H9 (cell line): ENCODE data around the gene SDK2. TPM values are rescaled to one million over a fixed set of nuclear protein-coding genes. Genes with fewer than 3 reads are reported as not detected.

Source experiments
- DNase-seq: peaks from one replicate; pipeline ENCODE4 v3.0.0-alpha.2; 2017
- H2AFZ ChIP-seq: one replicate; pipeline ENCODE4 v1.6.1; 2013; ENCODE audit warnings: mild to moderate bottlenecking, low read length, control low read depth, moderate library complexity
- H2AK5ac ChIP-seq: 2 replicates; pipeline ENCODE4 v1.6.1; 2013; ENCODE audit warnings: low read length, control low read depth, mixed read lengths; ENCODE audit not compliant: insufficient read length
- H2BK120ac ChIP-seq: one replicate; pipeline ENCODE4 v1.6.1; 2013; ENCODE audit warnings: low read depth, mild to moderate bottlenecking, low read length, control low read depth, inconsistent platforms; ENCODE audit not compliant: poor library complexity, severe bottlenecking
- H2BK12ac ChIP-seq: 2 replicates; pipeline ENCODE4 v1.6.1; 2013; ENCODE audit warnings: low read length, control low read depth, mixed read lengths, low read depth; ENCODE audit not compliant: insufficient read length
- H2BK15ac ChIP-seq: 2 replicates; pipeline ENCODE4 v1.6.1; 2013; ENCODE audit warnings: low read depth, low read length, control low read depth
- H2BK20ac ChIP-seq: one replicate; pipeline ENCODE4 v1.6.1; 2013; ENCODE audit warnings: low read depth, mild to moderate bottlenecking, low read length, control low read depth, inconsistent platforms; ENCODE audit not compliant: poor library complexity, severe bottlenecking
- H2BK5ac ChIP-seq: 2 replicates; pipeline ENCODE4 v1.6.1; 2013; ENCODE audit warnings: low read length, control low read depth, mixed read lengths; ENCODE audit not compliant: insufficient read length
- H3K14ac ChIP-seq: 2 replicates; pipeline ENCODE4 v1.6.1; 2013; ENCODE audit warnings: low read length, control low read depth; ENCODE audit not compliant: insufficient read depth
- H3K18ac ChIP-seq: 2 replicates; pipeline ENCODE4 v1.6.1; 2013; ENCODE audit warnings: low read depth, mild to moderate bottlenecking, mixed read lengths, low read length, control low read depth; ENCODE audit not compliant: insufficient read length
- H3K23ac ChIP-seq: 2 replicates; pipeline ENCODE4 v1.6.1; 2013; ENCODE audit warnings: low read length, control low read depth, mixed read lengths, low read depth; ENCODE audit not compliant: insufficient read length
- H3K23me2 ChIP-seq: 2 replicates; pipeline ENCODE4 v1.6.1; 2013; ENCODE audit warnings: low read depth, mild to moderate bottlenecking, mixed read lengths, low read length, control low read depth; ENCODE audit not compliant: insufficient read length, poor library complexity, severe bottlenecking
- H3K27ac ChIP-seq: 2 replicates; pipeline ENCODE4 v1.5.1; 2013; ENCODE audit warnings: low read length, control low read depth, mixed read lengths, low read depth; ENCODE audit not compliant: insufficient read length
- H3K27me3 ChIP-seq: 2 replicates; pipeline ENCODE4 v1.6.1; 2013; ENCODE audit warnings: low read length, control low read depth, inconsistent platforms; ENCODE audit not compliant: insufficient read depth
- H3K4ac ChIP-seq: 2 replicates; pipeline ENCODE4 v1.6.1; 2013; ENCODE audit warnings: low read depth, mild to moderate bottlenecking, control low read depth, inconsistent platforms, low read length, moderate library complexity
- H3K4me1 ChIP-seq: 2 replicates; pipeline ENCODE4 v1.6.1; 2013; ENCODE audit warnings: low read length, control low read depth, inconsistent platforms; ENCODE audit not compliant: insufficient read depth
- H3K4me2 ChIP-seq: 2 replicates; pipeline ENCODE4 v1.6.1; 2013; ENCODE audit warnings: low read length, control low read depth, mixed read lengths; ENCODE audit not compliant: insufficient read length, insufficient read depth
- H3K56ac ChIP-seq: 2 replicates; pipeline ENCODE4 v1.6.1; 2013; ENCODE audit warnings: low read depth, mild to moderate bottlenecking, mixed read lengths, low read length, control low read depth; ENCODE audit not compliant: insufficient read length
- H3K79me1 ChIP-seq: 2 replicates; pipeline ENCODE4 v1.6.1; 2013; ENCODE audit warnings: low read depth, mild to moderate bottlenecking, moderate library complexity, low read length, control low read depth, inconsistent platforms; ENCODE audit not compliant: insufficient read depth, poor library complexity, severe bottlenecking
- H3K79me2 ChIP-seq: 2 replicates; pipeline ENCODE4 v1.6.1; 2013; ENCODE audit warnings: low read length, control low read depth, inconsistent platforms; ENCODE audit not compliant: insufficient read depth
- H3K9ac ChIP-seq: 2 replicates; pipeline ENCODE4 v1.6.1; 2013; ENCODE audit warnings: low read length, control low read depth, mixed read lengths; ENCODE audit not compliant: insufficient read length; ENCODE audit errors: extremely low read depth
- H3K9me3 ChIP-seq: one replicate; pipeline ENCODE4 v1.6.1; 2013; ENCODE audit warnings: low read depth, low read length, inconsistent platforms; ENCODE audit not compliant: control insufficient read depth
- H3T11ph ChIP-seq: one replicate; pipeline ENCODE4 v1.6.1; 2013; ENCODE audit warnings: mild to moderate bottlenecking, low read length, control low read depth, inconsistent platforms
- H4K20me1 ChIP-seq: one replicate; pipeline ENCODE4 v1.6.1; 2013; ENCODE audit not compliant: control insufficient read depth, insufficient read length, insufficient read depth
- H4K5ac ChIP-seq: 2 replicates; pipeline ENCODE4 v1.6.1; 2013; ENCODE audit warnings: low read depth, mild to moderate bottlenecking, mixed read lengths, low read length, control low read depth; ENCODE audit not compliant: insufficient read length
- H4K8ac ChIP-seq: replicated peaks from 2 replicates; pipeline ENCODE4 v1.6.1; 2013; ENCODE audit warnings: low read length, control low read depth, mixed read lengths, low read depth; ENCODE audit not compliant: insufficient read length
- H4K91ac ChIP-seq: 2 replicates; pipeline ENCODE4 v1.6.1; 2013; ENCODE audit warnings: low read depth, mild to moderate bottlenecking, moderate library complexity, mixed read lengths, low read length, control low read depth; ENCODE audit not compliant: insufficient read length
- H3K27ac Mint-ChIP-seq, 3 experiments: 2 replicates in 2 of 3; 3 replicates in 1 of 3; pipeline ENCODE4 v1.8.0; 2020 to 2021; ENCODE audit warnings: mixed read lengths in 3 of 3, mild to moderate bottlenecking in 1 of 3, moderate library complexity in 1 of 3
- H3K27me3 Mint-ChIP-seq: 2 replicates; pipeline ENCODE4 v1.8.0; 2021; ENCODE audit warnings: low read depth, mild to moderate bottlenecking, moderate library complexity, mixed read lengths
- H3K36me3 Mint-ChIP-seq, 3 experiments: 2 replicates in 2 of 3; 3 replicates in 1 of 3; pipeline ENCODE4 v1.8.0; 2020 to 2021; ENCODE audit warnings: low read depth in 3 of 3, mixed read lengths in 3 of 3; ENCODE audit not compliant: insufficient read depth in 1 of 3
- H3K4me1 Mint-ChIP-seq, 2 experiments: 2 replicates each; pipeline ENCODE4 v1.8.0; 2020; ENCODE audit warnings: mixed read lengths in 2 of 2
- H3K4me3 Mint-ChIP-seq, 2 experiments: 2 replicates in 1 of 2; 3 replicates in 1 of 2; pipeline ENCODE4 v1.8.0; 2020 to 2021; ENCODE audit warnings: mild to moderate bottlenecking in 2 of 2, mixed read lengths in 2 of 2, moderate library complexity in 1 of 2
- H3K9me3 Mint-ChIP-seq, 2 experiments: 2 replicates in 1 of 2; 3 replicates in 1 of 2; pipeline ENCODE4 v1.8.0; 2020; ENCODE audit warnings: mild to moderate bottlenecking in 2 of 2, mixed read lengths in 2 of 2, moderate library complexity in 1 of 2
- WGBS: extraction: QIAGEN DNeasy Blood & Tissue Kit; methylation state at CpG from one replicate; pipeline ENCODE4 v1.1.7; 2013; ENCODE audit warnings: missing lambda C conversion rate, low lambda C conversion rate, mixed read lengths; ENCODE audit not compliant: insufficient read length; ENCODE audit errors: extremely low coverage; 5-methylcytosine and 5-hydroxymethylcytosine counted together
- total RNA-seq: library from RNA; stranded (reverse); gene quantifications from 2 replicates; pipeline ENCODE4 v1.2.1, GENCODE V29; 2021
- TF ChIP-seq, protein P1 (sequence below): fragments of 200-600 bp; sonication (generic); conservative IDR thresholded peaks from 3 replicates; pipeline ENCODE4 v1.8.0; 2021; ENCODE audit warnings: antibody characterized with exemption, mild to moderate bottlenecking

Gene SDK2
- total RNA-seq, 1 experiment from 2014 or later: 9.1 TPM

DNA sequence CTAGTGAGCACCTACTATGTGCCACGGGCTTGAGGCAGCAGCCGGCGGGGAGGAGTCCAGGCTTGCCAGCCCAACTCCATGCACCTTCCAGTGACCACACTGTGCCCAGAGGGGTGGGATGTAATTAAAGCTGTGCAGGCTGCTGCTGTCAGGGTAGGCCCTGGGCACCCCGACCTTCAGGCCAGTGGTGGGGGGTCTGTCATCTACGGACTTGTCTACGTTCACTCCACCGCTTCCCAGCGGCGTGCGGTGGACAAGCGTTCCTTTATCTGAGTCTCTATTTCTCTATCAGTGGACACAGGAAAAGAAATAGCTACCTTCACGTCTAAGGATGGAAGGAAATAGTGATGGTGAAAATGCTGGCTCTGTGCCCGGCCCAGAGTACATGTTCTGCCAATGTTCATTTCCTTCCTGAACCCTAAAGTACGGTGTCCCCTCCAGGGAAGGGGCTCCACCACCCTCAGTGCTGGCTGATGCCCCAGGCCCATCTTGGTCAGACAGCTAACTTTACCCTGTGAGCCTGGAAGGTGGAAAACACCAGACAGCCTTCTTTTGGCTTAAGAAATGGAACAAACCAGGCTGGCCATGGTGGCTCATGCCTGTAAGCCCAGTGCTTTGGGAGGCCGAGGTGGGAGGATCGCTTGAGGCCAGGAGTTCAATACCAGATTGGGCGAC, 135.2 kb downstream of the SDK2 start:
- Histone ChIP-seq H2BK12ac (no peak overlapping the region), H3K4me1 (no peaks in the 10 kb centered on the region), H3K27ac (no peak overlapping the region), H2BK120ac (no peak overlapping the region), H3K27me3 (no peaks in the 10 kb centered on the region; the same call in 1 of the 2 replicates), H4K91ac (no peak overlapping the region), H3K9ac (no peak overlapping the region), H2BK5ac (no peak overlapping the region), H2BK15ac (no peak overlapping the region; the same call in 1 of the 2 replicates), H3K56ac (no peak overlapping the region), H3K4ac (no peak overlapping the region), H3T11ph (no peak overlapping the region), H3K23ac (no peak overlapping the region), H2AFZ (no peak overlapping the region), H3K23me2 (no peaks in the 10 kb centered on the region), H3K79me2 (no peaks in the 10 kb centered on the region), H4K8ac (no peak overlapping the region), H2BK20ac (no peak overlapping the region), H3K9me3 (no peaks in the 10 kb centered on the region), H4K5ac (no peak overlapping the region), H3K18ac (no peak overlapping the region), H3K14ac (no peak overlapping the region), H3K79me1 (no peaks in the 10 kb centered on the region), H4K20me1 (no peaks in the 10 kb centered on the region), H3K4me2 (no peak overlapping the region), H2AK5ac (no peak overlapping the region)
- DNase-seq: no peak
- peaks cover 7 to 15% of the 10 kb centered on the region in 2 experiments; a peak in 3 of 4 replicates for H3K4me1 Mint-ChIP-seq
- no CpG with 5 or more reads among the region's 17 CpGs for WGBS
- H3K9me3 Mint-ChIP-seq: peaks cover 0 to under 1% of the 10 kb centered on the region in 2 experiments; a peak in 1 of 5 replicates
- H3K36me3 Mint-ChIP-seq: peaks cover 0 to 6% (median 0%) of the 10 kb centered on the region in 3 experiments; a peak in 3 of 7 replicates
- TF ChIP-seq, protein P1, sequence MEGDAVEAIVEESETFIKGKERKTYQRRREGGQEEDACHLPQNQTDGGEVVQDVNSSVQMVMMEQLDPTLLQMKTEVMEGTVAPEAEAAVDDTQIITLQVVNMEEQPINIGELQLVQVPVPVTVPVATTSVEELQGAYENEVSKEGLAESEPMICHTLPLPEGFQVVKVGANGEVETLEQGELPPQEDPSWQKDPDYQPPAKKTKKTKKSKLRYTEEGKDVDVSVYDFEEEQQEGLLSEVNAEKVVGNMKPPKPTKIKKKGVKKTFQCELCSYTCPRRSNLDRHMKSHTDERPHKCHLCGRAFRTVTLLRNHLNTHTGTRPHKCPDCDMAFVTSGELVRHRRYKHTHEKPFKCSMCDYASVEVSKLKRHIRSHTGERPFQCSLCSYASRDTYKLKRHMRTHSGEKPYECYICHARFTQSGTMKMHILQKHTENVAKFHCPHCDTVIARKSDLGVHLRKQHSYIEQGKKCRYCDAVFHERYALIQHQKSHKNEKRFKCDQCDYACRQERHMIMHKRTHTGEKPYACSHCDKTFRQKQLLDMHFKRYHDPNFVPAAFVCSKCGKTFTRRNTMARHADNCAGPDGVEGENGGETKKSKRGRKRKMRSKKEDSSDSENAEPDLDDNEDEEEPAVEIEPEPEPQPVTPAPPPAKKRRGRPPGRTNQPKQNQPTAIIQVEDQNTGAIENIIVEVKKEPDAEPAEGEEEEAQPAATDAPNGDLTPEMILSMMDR: no peak
- peaks cover 4% of the 10 kb centered on the region; the same call in 1 of the 2 replicates for H3K27me3 Mint-ChIP-seq
- no peak overlapping the region for H3K4me3 Mint-ChIP-seq
- H3K27ac Mint-ChIP-seq: no peak overlapping the region
